NOMO-1 treated with DMSO at 0.1 percent for 48 hours (cell line): ENCODE data around the gene OBSCN.

Experiments used
- DNase-seq: peaks from one replicate; lab custom pipeline; 2025; ENCODE audit not compliant: unreplicated experiment; lab: John Stamatoyannopoulos, UW

Gene OBSCN

GRCh38 chr1:228304225-228304624, 96.4 kb downstream of the OBSCN start:
- DNase-seq, result no peak

GRCh38 chr1:228304766-228305395, 97.0 kb downstream of the OBSCN start:
- no peak for DNase-seq

- no peak for DNase-seq
Measured at GRCh38 chr1:228305721-228306152, 97.9 kb downstream of the OBSCN start.

GRCh38 chr1:228306275-228307217, 98.7 kb downstream of the OBSCN start:
- no peak for DNase-seq

- DNase-seq, result no peak
Measured at GRCh38 chr1:228307218-228308023, 99.6 kb downstream of the OBSCN start.

GRCh38 chr1:228308085-228308601, 100.3 kb downstream of the OBSCN start:
- DNase-seq, result no peak

- DNase-seq, result no peak
Measured at GRCh38 chr1:228308628-228309325, 100.9 kb downstream of the OBSCN start.

GRCh38 chr1:228309326-228310067, 101.7 kb downstream of the OBSCN start:
- no peak for DNase-seq

GRCh38 chr1:228310162-228310792, 102.4 kb downstream of the OBSCN start:
- no peak for DNase-seq

GRCh38 chr1:228311091-228311490, 103.2 kb downstream of the OBSCN start:
- no peak for DNase-seq

GRCh38 chr1:228312136-228312764, 104.4 kb downstream of the OBSCN start:
- no peak for DNase-seq

- no peak for DNase-seq
Measured at GRCh38 chr1:228313536-228314277, 105.9 kb downstream of the OBSCN start.

GRCh38 chr1:228314315-228314657, 106.4 kb downstream of the OBSCN start:
- DNase-seq, result no peak

GRCh38 chr1:228314658-228315483, 107.0 kb downstream of the OBSCN start:
- no peak for DNase-seq

GRCh38 chr1:228315484-228315944, 107.7 kb downstream of the OBSCN start:
- no peak for DNase-seq

GRCh38 chr1:228315945-228316588, 108.2 kb downstream of the OBSCN start:
- DNase-seq, result no peak
